Stimulated activated CD8-positive, alpha-beta memory T cell treated with anti-CD3 and anti-CD28 coated beads, Interleukin-7, amount 100 ng/mL, for 4 hours (primary cell): Measurements from ENCODE around the gene BCL6.
A peak's percentile ranks its signal among the peaks of the same experiment; 100 is the strongest.

ENCODE experiments used
- DNase-seq, 2 donors: peaks; one replicate each; pipeline ENCODE4 v3.0.0-alpha.2; 2020; ENCODE audit warnings: low read depth in 2 of 2

The BCL6 gene

DNA sequence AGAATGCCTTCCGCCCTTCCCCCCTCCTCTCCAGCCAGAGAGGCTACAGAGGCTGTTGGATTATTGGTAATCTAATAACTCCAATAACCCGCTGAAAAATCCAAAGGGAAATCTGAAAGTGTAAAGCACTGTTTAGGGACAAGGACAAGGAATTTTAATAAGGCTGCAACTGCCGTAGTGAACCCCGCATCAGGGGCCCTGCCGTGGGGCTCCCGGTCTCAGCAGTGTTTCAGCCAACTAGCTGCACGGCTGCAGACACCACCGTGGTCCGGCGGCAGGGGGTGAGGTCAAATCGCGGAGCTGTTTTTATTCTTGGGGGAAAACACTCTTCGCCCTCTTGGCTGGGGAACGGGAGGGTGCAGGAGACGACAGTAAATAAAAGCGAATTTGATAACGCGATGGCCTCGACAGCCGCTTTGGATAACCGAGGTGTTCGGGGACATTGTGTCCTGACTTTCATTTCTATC is 6.1 kb downstream of the BCL6 start:
- DNase-seq, result no peak

- DNase-seq, result peak in 1 of 2 donors; percentile 55
Observed at GRCh38 chr3:187738331-187739093, 6.8 kb downstream of the BCL6 start.

DNA sequence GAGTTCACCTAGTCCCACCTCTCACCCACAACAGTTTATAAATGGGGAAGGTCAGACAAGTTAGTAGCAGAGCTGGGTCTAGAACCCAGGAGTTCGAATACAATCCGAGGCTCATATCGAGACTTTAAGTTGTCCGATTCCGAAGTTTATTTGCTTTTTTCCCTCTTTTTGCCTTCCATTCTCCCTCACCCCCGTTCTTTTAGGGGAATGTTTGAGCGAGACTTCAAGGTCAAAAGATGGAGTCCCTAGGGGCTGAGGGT is 7.3 kb downstream of the BCL6 start:
- no peak for DNase-seq

DNA sequence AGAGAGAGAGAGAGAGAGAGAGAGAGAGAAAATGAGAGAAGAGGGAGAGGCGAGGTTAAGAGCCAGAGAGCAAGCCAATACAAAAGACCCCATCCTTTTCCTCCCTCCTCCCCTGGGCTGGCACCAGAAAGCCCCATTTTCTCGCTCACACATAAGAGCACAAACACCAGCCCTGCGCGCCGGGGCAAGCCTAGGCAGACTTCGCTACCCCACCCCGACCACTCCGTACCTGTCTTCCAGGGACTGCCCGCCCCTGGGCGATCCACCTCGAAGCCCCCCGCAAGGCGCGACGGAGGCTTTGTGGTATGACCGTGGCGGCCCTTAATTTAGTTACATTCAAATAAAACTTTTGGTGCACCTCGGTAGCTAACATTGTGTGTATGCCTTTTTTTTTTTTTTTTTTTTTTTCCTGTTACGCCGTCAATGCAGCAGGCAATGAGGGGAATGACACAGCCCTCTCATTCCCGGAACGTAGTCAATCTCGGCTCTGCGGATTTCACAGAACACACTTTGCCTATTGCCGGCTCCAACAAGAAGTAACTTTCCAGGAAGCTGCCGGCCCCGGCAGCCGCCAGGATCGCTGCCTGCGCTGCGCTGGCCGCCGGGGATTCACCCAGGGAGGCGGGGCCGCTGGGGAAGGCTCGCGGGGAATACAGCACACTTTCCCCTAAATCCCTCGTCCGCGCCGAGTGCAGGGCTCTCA is 7.7 kb downstream of the BCL6 start:
- peak in 1 of 2 donors; percentile 61 for DNase-seq

DNA sequence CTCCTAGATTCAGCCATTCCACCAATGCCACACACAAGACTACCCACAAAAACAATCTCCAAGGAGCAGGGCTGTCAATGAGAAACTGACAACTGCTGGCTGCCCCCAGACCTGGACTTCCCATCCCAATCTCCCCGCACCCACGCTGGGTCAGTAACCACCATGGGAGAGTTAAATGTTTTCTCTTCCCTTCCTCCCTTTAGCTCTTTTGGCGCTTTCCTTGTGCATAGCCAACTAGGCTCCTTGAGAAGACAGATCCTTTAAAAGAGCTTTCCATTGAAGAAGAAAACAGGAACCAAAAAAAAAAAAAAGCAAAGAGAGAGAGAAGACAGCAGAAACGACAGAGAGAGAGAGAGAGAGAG is 8.3 kb downstream of the BCL6 start:
- no peak for DNase-seq

DNA sequence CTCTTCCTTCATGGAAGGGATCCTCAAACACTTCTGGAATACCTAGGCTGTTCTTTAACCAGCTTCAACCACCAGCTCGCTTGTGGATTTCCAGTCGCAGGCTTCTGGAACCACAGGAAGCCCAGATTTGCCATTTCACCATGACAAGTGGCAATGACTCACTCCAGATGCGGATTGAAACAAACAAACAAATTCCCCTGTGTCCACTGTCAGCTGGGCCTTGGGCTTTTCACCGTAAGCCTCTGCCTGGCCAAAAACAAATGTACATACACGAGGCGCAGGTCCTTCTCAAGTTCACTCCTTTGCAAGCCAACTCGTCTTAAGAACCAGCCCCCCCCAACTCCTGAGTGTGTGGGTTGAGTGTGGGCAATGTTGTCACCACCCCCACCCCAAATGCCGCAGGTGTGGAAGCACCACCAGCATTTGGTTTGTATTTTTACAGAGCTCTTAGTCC is 8.8 kb downstream of the BCL6 start:
- DNase-seq, result no peak

- DNase-seq, result no peak
Observed at GRCh38 chr3:187735837-187736236, 9.4 kb downstream of the BCL6 start.

DNA sequence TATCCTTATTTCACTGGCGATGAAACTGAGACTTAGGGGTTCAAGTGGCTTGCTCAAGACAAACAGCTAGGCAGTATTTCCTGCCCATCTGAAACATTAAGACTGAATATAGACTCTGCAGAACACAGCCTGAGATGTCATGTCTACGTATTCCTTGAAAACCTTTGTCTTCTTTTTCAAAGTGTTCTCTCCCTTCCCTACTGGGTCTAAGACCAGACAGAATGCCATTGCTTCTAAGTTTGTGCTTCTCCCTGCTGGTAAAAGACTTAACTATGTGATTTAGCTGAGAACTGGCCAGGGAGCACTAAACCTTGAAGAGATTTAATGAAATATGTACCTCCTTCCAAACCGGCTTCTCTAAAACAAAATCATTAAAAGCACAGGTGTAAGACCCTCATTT is 9.9 kb downstream of the BCL6 start:
- DNase-seq, result no peak

DNA sequence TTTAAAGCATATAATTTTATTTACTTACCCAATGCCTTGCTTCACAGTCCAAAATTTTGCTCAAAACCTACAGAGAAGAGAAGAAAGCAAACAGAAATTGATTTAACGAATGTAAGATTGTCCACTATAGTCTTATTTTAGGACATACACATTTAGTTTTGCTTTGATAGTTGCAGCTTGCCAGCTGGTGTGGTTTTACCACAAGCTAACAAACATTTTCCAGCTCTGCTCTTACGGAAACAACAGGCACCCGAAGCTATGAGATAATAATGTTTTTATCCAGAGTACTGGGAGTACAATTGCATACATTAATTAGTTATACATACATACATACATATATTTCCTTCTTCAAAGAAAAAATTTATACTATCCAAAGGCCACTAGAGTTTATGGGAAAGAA is 10.4 kb downstream of the BCL6 start:
- no peak for DNase-seq

- DNase-seq, result no peak
Observed at GRCh38 chr3:187733371-187733770, 11.9 kb downstream of the BCL6 start.

DNA sequence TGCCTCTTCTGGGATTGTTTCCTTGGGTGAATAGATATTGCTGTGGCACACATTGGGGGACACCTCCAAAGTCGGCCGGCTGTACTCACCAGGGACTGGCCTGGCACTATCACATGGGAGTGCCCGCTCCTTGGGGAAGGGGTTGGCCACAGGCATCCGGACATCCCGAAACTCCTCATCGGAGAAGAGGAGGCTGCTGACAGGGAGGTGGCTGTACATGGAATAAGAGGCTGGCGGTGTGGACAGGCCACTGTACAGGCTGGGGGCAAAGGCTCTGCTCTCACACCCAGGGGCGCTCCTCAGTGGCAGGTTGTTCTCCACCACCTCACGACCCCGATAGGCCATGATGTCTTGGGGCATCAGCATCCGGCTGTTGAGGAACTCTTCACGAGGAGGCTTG is 15.7 kb downstream of the BCL6 start:
- DNase-seq, result no peak

- DNase-seq, result no peak
Observed at GRCh38 chr3:187728940-187729583, 16.2 kb downstream of the BCL6 start.

GRCh38 chr3:187728248-187728647 is 17.0 kb downstream of the BCL6 start:
- no peak for DNase-seq

DNA sequence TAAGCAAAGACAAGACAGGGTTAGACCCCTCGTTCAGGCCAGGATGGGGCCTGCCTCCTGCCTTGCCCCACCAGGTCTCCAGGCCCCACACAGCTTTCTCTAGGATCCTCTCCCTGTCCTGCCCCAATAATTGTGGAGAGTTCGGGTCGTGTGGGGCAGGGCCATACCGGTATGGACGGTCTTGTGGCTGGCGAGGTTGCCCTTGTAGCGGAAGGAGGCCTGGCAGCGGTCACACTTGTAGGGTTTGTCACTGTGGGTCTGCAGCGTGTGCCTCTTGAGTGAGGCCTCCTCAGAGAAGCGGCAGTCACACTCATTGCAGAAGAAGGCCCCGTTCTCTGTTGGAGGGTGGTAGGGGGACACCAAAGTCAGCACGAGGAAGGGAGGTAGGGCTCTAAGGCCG is 18.7 kb downstream of the BCL6 start:
- no peak for DNase-seq

DNA sequence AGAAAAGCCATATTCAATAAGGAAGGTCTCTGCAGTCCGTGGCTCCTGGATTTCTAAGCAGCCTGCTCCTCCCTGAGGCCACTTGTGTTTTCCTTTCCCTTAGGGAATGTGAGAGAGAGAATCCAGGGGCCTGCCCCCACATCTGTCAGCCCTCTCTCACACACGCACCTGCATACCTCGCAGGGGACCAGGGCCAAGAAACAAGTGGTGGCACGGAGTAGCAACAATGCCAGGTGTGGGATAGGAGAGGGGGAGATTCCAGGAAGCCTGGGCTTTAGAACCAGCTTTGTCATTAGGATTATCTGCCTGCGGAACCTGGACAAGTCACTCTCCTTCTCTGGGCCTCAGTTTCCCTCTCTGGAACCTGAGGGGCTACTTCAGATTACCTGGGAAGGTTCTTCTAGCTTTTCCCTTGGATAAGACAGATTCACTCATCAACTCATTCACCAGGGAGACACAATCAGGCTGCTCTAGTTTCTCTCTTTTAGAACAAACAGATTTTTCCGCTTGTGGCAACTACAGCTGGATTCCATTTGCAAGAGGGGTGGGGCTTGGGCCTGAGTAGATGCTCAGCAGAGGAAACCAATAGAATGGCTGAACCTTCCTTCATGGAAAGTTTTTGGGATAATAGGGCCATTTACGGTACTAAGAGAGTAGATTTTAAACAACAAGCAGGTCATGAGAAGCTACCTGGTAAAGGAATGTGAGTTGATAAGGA is 19.5 kb downstream of the BCL6 start:
- no peak for DNase-seq

GRCh38 chr3:187725224-187725623 is 20.0 kb downstream of the BCL6 start:
- no peak for DNase-seq

GRCh38 chr3:187722206-187722612 is 23.1 kb downstream of the BCL6 start:
- no peak for DNase-seq

GRCh38 chr3:187721055-187721454 is 24.2 kb downstream of the BCL6 start:
- DNase-seq, result no peak

DNA sequence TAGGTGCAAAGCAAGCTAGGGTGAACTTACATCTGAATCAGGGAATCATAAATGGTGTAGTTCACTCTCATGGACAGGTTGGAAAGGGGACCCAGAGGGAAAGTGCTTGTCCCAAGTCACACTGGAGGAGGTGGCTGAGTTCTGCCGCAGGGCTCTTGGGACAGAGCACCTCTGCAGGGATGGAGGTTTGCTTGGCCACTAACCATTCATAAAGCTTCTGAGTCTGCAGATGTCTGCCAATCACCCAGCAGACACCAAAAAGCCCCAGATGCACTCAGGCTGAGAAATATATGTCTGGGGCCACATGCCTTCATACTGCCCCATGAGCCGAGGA is 25.0 kb downstream of the BCL6 start:
- no peak for DNase-seq

DNA sequence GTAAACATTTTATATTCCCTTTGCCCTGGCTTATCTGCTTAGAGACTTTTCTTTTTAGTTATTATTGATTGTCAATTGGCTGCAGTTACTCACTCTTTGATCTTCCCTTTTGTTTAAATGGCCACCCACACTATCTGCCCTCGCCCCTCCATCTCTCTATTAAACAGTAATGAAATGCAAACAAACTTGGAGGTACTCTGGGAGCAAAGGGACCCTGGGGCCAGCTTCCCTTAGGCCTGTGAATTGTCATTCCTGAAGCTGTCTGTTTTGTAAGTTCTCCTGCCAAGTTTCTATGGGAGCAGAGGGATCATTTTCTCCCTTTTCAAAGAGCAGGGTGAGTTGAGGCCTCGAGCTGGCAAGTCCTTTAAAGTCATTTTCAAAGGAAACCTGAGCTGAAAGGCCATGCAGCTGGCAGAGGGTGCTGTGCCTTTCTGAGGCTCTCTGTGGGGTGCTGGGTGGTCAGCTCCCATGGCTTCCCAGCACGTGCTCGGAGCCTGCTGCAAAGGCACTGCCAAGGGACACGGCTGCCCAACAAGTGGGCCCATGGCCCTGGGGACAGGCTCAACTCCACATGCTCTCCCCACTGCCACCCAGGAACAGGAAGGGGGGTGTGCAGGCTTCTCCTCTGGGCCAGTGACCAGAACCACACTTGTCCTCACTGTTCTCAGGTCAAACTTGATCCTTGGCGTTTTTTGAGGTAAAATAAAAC is 25.5 kb downstream of the BCL6 start:
- no peak for DNase-seq

DNA sequence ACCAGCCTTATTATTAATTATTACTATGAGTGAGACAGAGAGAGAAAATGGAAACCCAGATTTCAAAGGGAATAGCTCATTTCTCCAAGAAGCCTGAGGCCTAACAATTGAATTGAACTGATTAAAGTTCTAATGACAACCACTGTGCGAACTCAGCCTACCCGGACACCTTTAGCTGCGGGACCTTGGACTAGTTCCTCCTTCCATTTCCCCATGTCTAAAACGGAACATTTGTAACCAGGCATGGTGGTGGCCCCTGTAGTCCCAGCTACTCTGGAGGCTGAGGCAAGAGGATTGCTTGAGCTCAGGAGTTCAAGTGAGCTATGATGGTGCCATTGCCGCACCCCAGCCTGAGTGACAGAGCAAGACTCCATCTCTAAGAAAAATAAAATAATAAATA is 26.5 kb downstream of the BCL6 start:
- no peak for DNase-seq

- no peak for DNase-seq
Observed at GRCh38 chr3:187717572-187717971, 27.7 kb downstream of the BCL6 start.
